Natural killer cell (primary cell): ENCODE data around the gene TTLL9. TPM values are rescaled to one million over a fixed set of nuclear protein-coding genes. Genes with fewer than 3 reads are reported as not detected.
"Not testable (repeated sequence)": the region's sequence is repeated elsewhere in the genome, so short reads cannot be mapped to it uniquely, and the experiment has no call there.

Source experiments
- ATAC-seq, 3 donors: fragments of 150-1000 bp in 2 of 3; fragments of 200-7000 bp in 1 of 3; cut with Tn5 transposase; 1 replicate in 1 of 3; 2 replicates in 2 of 3; pipeline ENCODE4 v1.10.0; 2021; ENCODE audit warnings: mild to moderate bottlenecking in 2 of 3, moderate library complexity in 2 of 3
- DNase-seq, 2 donors: peaks; one replicate each; pipeline versions ENCODE4 v3.0.0 to v3.0.0-alpha.2; 2013 to 2021; ENCODE audit warnings: mixed read lengths in 1 of 2
- H3K27ac ChIP-seq: one replicate; pipeline ENCODE4 v1.5.1; 2013; ENCODE audit warnings: mild to moderate bottlenecking, low read length
- H3K27me3 ChIP-seq: one replicate; pipeline ENCODE4 v1.6.1; 2013; ENCODE audit warnings: low read length; ENCODE audit not compliant: control insufficient read depth, insufficient read depth
- H3K36me3 ChIP-seq: one replicate; pipeline ENCODE4 v1.6.1; 2013; ENCODE audit warnings: low read length; ENCODE audit not compliant: control insufficient read depth, insufficient read depth
- H3K4me1 ChIP-seq: one replicate; pipeline ENCODE4 v1.6.1; 2013; ENCODE audit warnings: low read length; ENCODE audit not compliant: control insufficient read depth, insufficient read depth
- H3K4me3 ChIP-seq: one replicate; pipeline ENCODE4 v1.5.1; 2013; ENCODE audit warnings: low read length
- H3K9me3 ChIP-seq: one replicate; pipeline ENCODE4 v1.6.1; 2013; ENCODE audit warnings: low read length; ENCODE audit not compliant: control insufficient read depth, insufficient read depth
- H3K27ac Mint-ChIP-seq, 2 donors: one replicate each; pipeline ENCODE4 v1.8.0; 2022; ENCODE audit warnings: mild to moderate bottlenecking in 2 of 2, mixed read lengths in 2 of 2, moderate library complexity in 1 of 2
- H3K27me3 Mint-ChIP-seq, 2 donors: one replicate each; pipeline ENCODE4 v1.8.0; 2022; ENCODE audit warnings: low read depth in 2 of 2, mixed read lengths in 2 of 2
- H3K36me3 Mint-ChIP-seq: one replicate; pipeline ENCODE4 v1.8.0; 2022; ENCODE audit warnings: mixed read lengths
- H3K4me1 Mint-ChIP-seq, 2 donors: one replicate each; pipeline ENCODE4 v1.8.0; 2022; ENCODE audit warnings: mixed read lengths in 2 of 2
- H3K4me3 Mint-ChIP-seq: one replicate; pipeline ENCODE4 v1.8.0; 2022; ENCODE audit warnings: mild to moderate bottlenecking, moderate library complexity, mixed read lengths
- H3K9me3 Mint-ChIP-seq, 2 donors: one replicate each; pipeline ENCODE4 v1.8.0; 2022; ENCODE audit warnings: mixed read lengths in 2 of 2
- WGBS: methylation state at CpG from one replicate; pipeline ENCODE4 v1.1.7; 2013; ENCODE audit warnings: missing lambda C conversion rate; ENCODE audit not compliant: insufficient coverage; 5-methylcytosine and 5-hydroxymethylcytosine counted together
- intact Hi-C: fragments of 100-400 bp; cut with micrococcal nuclease; formaldehyde crosslinking; loops from one replicate; pipeline ENCODE4 v1.14.2; 2022
- total RNA-seq, 4 donors: library from RNA; stranded (reverse); fragments of 120-200 nt in 1 of 4; gene quantifications; one replicate each; pipeline versions ENCODE4 v1.2.3 to v1.2.4, GENCODE V29; 2013 to 2022
- TF ChIP-seq, protein P1 (sequence below): fragments of 200-600 bp; IDR thresholded peaks from one replicate; pipeline ENCODE4 v1.8.0; 2022; ENCODE audit warnings: antibody characterized with exemption

The TTLL9 gene
- total RNA-seq, 3 donors from 2014 or later (not counting 1 experiment from before 2014, with no cell fraction given) = not detected

DNA sequence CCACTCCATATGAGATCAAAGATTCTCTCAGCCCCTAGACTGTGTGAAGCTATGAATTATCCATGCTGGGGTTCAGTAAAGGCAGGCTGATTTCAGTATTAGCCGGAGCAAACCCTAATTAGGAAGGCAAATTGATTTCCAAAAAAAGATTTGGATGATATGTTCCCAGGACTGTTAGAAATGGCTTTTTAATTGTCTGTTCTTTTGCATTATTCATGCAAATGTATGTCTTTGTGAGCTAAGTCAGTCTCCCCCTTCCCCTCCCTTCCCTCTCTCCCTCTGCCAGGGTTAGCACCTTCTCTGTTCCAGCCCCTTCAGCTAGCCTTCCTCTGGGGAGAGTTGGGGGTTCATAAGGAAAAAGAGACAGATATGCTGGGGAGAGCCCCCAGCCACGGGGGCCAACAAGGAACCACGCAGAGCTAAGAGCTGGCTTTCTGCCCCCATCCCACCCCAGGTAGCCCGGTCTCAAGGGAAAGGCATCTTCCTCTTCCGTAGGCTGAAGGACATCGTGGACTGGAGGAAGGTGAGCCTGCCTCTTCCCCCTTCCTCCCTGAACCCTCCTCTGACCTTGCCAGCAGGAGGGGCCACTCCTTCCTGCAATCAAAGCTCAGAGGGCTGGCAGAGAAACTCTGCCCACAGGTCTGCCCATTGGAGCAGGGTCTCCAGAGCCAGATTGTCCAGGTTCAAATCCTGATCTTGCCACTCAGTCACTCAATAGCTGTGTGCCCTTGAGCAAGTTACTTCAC lies 49.1 kb downstream of the TTLL9 start:
- Mint-ChIP-seq H3K9me3 (no peaks in the 10 kb centered on the region), H3K27me3 (peaks cover 16% of the 10 kb centered on the region in 2 donors), H3K4me3 (no peak overlapping the region), H3K4me1 (peaks cover 0 to 4% of the 10 kb centered on the region in 2 donors), H3K27ac (no peak overlapping the region), H3K36me3 (no peaks in the 10 kb centered on the region)
- ATAC-seq (no peak), DNase-seq (no peak)
- Histone ChIP-seq H3K9me3 (no peaks in the 10 kb centered on the region), H3K4me1 (no peaks in the 10 kb centered on the region), H3K36me3 (no peaks in the 10 kb centered on the region), H3K4me3 (no peak overlapping the region), H3K27ac (no peak overlapping the region), H3K27me3 (no peaks in the 10 kb centered on the region)
- intact Hi-C loops = no loop called here
- 57% methylated on average over 4 of the region's 6 CpGs for WGBS
- TF ChIP-seq, protein P1, sequence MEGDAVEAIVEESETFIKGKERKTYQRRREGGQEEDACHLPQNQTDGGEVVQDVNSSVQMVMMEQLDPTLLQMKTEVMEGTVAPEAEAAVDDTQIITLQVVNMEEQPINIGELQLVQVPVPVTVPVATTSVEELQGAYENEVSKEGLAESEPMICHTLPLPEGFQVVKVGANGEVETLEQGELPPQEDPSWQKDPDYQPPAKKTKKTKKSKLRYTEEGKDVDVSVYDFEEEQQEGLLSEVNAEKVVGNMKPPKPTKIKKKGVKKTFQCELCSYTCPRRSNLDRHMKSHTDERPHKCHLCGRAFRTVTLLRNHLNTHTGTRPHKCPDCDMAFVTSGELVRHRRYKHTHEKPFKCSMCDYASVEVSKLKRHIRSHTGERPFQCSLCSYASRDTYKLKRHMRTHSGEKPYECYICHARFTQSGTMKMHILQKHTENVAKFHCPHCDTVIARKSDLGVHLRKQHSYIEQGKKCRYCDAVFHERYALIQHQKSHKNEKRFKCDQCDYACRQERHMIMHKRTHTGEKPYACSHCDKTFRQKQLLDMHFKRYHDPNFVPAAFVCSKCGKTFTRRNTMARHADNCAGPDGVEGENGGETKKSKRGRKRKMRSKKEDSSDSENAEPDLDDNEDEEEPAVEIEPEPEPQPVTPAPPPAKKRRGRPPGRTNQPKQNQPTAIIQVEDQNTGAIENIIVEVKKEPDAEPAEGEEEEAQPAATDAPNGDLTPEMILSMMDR = no peak

DNA sequence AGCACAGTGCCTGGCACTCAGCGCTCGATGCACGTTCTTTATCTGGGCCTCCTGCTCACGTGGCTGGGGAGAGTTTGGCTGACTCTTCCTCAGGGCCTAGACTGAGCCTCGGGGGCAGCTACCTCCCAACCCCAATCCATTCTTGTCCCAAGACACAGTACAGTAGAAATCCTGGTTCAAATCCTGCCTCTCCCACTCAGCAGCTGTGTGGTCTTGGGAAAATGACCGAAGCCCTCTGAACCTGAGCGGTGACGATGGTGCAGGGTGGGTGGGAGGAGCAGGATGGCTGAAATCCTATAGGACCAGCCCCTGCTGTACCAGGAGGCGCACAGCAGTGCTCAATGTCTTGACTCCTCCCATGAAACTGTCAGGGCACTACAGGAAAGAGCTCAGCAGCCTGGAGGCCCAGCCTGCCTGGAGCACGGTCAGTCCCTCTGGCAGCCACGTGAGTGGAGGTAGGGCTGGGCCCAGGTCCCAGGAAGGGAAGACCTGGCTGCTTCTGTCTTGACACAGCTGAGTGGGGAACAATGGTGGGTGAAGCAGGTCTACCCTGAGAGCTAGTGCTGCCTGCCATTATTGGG lies 49.9 kb downstream of the TTLL9 start:
- H3K4me1 Mint-ChIP-seq = peaks cover 0 to 4% of the 10 kb centered on the region in 2 donors
- H3K27ac Mint-ChIP-seq = no peak overlapping the region

DNA sequence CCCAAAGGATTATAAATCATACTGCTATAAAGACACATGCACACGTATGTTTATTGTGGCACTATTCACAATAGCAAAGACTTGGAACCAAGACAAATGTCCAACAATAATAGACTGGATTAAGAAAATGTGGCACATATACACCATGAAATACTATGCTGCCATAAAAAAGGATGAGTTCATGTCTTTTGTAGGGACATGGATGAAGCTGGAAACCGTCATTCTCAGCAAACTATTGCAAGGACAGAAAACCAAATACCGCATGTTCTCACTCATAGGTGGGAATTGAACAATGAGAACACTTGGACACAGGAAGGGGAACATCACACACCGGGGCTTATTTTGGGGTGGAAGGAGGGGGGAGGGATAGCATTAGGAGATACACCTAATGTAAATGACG lies 51.0 kb downstream of the TTLL9 start:
- ATAC-seq, H3K36me3 ChIP-seq, H3K27me3 ChIP-seq, H3K36me3 Mint-ChIP-seq, H3K9me3 Mint-ChIP-seq, H3K4me1 Mint-ChIP-seq, H3K27ac Mint-ChIP-seq, DNase-seq, H3K9me3 ChIP-seq, H3K27ac ChIP-seq, intact Hi-C loops, H3K4me3 ChIP-seq, H3K4me1 ChIP-seq, H3K4me3 Mint-ChIP-seq: not testable (repeated sequence)
- 75% methylated on average over 1 of the region's 5 CpGs for WGBS
- H3K27me3 Mint-ChIP-seq = peaks cover 16 to 21% of the 10 kb centered on the region in 2 donors

More for the DNA sequence above, 49.9 kb downstream of the TTLL9 start:
- Histone ChIP-seq H3K36me3 (no peaks in the 10 kb centered on the region), H3K4me1 (no peaks in the 10 kb centered on the region), H3K27me3 (no peaks in the 10 kb centered on the region), H3K9me3 (no peaks in the 10 kb centered on the region), H3K4me3 (no peak overlapping the region), H3K27ac (no peak overlapping the region)
- H3K27me3 Mint-ChIP-seq = peaks cover 16% of the 10 kb centered on the region in 2 donors
- no peak for DNase-seq
- no peaks in the 10 kb centered on the region for H3K9me3 Mint-ChIP-seq
- intact Hi-C loops = no loop called here
- 88% methylated on average over 11 of the region's 11 CpGs for WGBS
- no peaks in the 10 kb centered on the region for H3K36me3 Mint-ChIP-seq
- no peak overlapping the region for H3K4me3 Mint-ChIP-seq
- ATAC-seq = no peak
- TF ChIP-seq, protein P1 = no peak

DNA sequence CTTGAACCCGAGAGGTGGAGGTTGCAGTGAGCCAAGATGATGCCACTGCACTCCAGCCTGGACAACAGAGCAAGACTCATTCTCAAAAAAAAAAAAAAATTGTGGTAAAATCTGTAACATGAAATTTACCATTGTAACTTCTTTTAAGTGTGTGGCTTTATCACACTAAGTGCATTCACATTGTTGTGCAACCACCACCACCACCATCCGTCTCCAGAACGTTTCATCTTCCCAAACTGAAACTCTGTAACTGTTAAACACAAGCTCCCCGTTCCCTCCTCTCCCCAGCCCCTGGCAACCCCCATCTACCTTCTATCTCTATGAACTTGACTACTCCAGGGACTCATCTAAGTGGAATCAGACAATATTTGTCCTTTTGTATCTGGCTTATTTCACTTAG lies 51.7 kb downstream of the TTLL9 start:
- H3K9me3 ChIP-seq = no peaks in the 10 kb centered on the region
- peaks cover 16 to 21% of the 10 kb centered on the region in 2 donors for H3K27me3 Mint-ChIP-seq
- H3K27me3 ChIP-seq = no peaks in the 10 kb centered on the region
- peaks cover 0 to 4% of the 10 kb centered on the region in 2 donors for H3K4me1 Mint-ChIP-seq
- DNase-seq = no peak
- intact Hi-C loops = no loop called here
- no peaks in the 10 kb centered on the region for H3K4me1 ChIP-seq
- no peak overlapping the region for H3K4me3 ChIP-seq
- H3K36me3 Mint-ChIP-seq = no peaks in the 10 kb centered on the region
- H3K27ac Mint-ChIP-seq = no peak overlapping the region
- H3K4me3 Mint-ChIP-seq = no peak overlapping the region
- H3K36me3 ChIP-seq = no peaks in the 10 kb centered on the region
- H3K9me3 Mint-ChIP-seq = no peaks in the 10 kb centered on the region
- TF ChIP-seq, protein P1 = no peak
- 62% methylated on average over 4 of the region's 4 CpGs for WGBS
- no peak overlapping the region for H3K27ac ChIP-seq
- no peak for ATAC-seq
